ENCODE results near the gene GALNT9. TPM values are rescaled to one million over a fixed set of nuclear protein-coding genes. Genes with fewer than 3 reads are reported as not detected.

Gene GALNT9
- total and polyA plus RNA-seq, 2 donors (not counting 1 experiment from before 2014, with no cell fraction given): 0.71 to 2.4 TPM

GRCh38 chr12:132264086-132265010, 65.0 kb downstream of the GALNT9 start:
- Mint-ChIP-seq H3K27ac (no peak overlapping the region), H3K4me3 (no peak overlapping the region), H3K4me1 (no peaks in the 10 kb centered on the region), H3K9me3 (ENCODE audit: insufficient read depth) (no peaks in the 10 kb centered on the region), H3K27me3 (peaks cover 2% of the 10 kb centered on the region)
- Histone ChIP-seq H3K36me3 (replicated peaks in 1 of 2; ENCODE audit: control extremely low read depth in 1 of 2, control insufficient read depth in 1 of 2, extremely low read depth in 1 of 2, insufficient read depth in 2 of 2, low read length in 1 of 2) (no peaks in the 10 kb centered on the region), H3K9ac (ENCODE audit: low read length) (no peak overlapping the region), H4K20me1 (ENCODE audit: control insufficient read depth, insufficient read depth, low read length, poor library complexity, severe bottlenecking) (no peaks in the 10 kb centered on the region), H3K27me3 (replicated peaks in 1 of 4; ENCODE audit: control extremely low read depth in 1 of 4, control insufficient read depth in 3 of 4, insufficient read depth in 4 of 4, low read length in 3 of 4) (no peaks in the 10 kb centered on the region), H3K4me1 (ENCODE audit: control insufficient read depth in 2 of 2, insufficient read depth in 2 of 2, low read length in 2 of 2) (peaks cover 0 to 21% of the 10 kb centered on the region in 2 donors), H3K4me2 (replicated peaks; ENCODE audit: low read depth, low read length, poor library complexity, severe bottlenecking) (no peak overlapping the region), H2AFZ (ENCODE audit: insufficient read depth, low read depth, low read length, poor library complexity, severe bottlenecking) (no peak overlapping the region), H3K79me2 (ENCODE audit: control insufficient read depth, insufficient read depth, low read length) (no peaks in the 10 kb centered on the region), H3K27ac (ENCODE audit: low read length in 2 of 2) (no peak overlapping the region), H3K9me3 (ENCODE audit: control extremely low read depth in 1 of 3, control insufficient read depth in 2 of 3, insufficient read depth in 1 of 3, low read length in 2 of 3) (peaks cover 0 to 9% (median 0%) of the 10 kb centered on the region in 3 donors), H3K4me3 (ENCODE audit: control extremely low read depth in 1 of 5, extremely low read depth in 1 of 5, insufficient read depth in 1 of 5, low read depth in 2 of 5, low read length in 4 of 5) (no peak overlapping the region)
- CTCF ChIA-PET: no interaction called here
- WGBS (ENCODE audit: insufficient coverage): 87% methylated on average over 49 of the region's 49 CpGs
- intact Hi-C loops (cut with micrococcal nuclease): no loop called here
- ATAC-seq (ENCODE audit: low read depth) (no peak), DNase-seq (no peak)
- POLR2A ChIA-PET: no interaction called here
- TF ChIP-seq EZH2 (IDR thresholded peaks at IDR 0.05; ENCODE audit: borderline replicate concordance, insufficient read depth, low read depth, low read length, poor library complexity, severe bottlenecking): no peak
- TF ChIP-seq, protein P1, sequence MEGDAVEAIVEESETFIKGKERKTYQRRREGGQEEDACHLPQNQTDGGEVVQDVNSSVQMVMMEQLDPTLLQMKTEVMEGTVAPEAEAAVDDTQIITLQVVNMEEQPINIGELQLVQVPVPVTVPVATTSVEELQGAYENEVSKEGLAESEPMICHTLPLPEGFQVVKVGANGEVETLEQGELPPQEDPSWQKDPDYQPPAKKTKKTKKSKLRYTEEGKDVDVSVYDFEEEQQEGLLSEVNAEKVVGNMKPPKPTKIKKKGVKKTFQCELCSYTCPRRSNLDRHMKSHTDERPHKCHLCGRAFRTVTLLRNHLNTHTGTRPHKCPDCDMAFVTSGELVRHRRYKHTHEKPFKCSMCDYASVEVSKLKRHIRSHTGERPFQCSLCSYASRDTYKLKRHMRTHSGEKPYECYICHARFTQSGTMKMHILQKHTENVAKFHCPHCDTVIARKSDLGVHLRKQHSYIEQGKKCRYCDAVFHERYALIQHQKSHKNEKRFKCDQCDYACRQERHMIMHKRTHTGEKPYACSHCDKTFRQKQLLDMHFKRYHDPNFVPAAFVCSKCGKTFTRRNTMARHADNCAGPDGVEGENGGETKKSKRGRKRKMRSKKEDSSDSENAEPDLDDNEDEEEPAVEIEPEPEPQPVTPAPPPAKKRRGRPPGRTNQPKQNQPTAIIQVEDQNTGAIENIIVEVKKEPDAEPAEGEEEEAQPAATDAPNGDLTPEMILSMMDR (IDR thresholded peaks at IDR 0.05): no peak

- H3K4me1 Mint-ChIP-seq: no peaks in the 10 kb centered on the region
- peaks cover 0 to 12% (median 0%) of the 10 kb centered on the region in 3 donors for H3K9me3 ChIP-seq (ENCODE audit: control extremely low read depth in 1 of 3, control insufficient read depth in 2 of 3, insufficient read depth in 1 of 3, low read length in 2 of 3)
- H3K4me3 ChIP-seq (ENCODE audit: control extremely low read depth in 1 of 5, extremely low read depth in 1 of 5, insufficient read depth in 1 of 5, low read depth in 2 of 5, low read length in 4 of 5): no peak overlapping the region
- CTCF ChIA-PET: no interaction called here
- intact Hi-C loops (cut with micrococcal nuclease): no loop called here
- H3K9me3 Mint-ChIP-seq (ENCODE audit: insufficient read depth): no peaks in the 10 kb centered on the region
- DNase-seq (no peak), ATAC-seq (ENCODE audit: low read depth) (no peak)
- no peak overlapping the region for H3K4me2 ChIP-seq (replicated peaks; ENCODE audit: low read depth, low read length, poor library complexity, severe bottlenecking)
- H3K27ac Mint-ChIP-seq: no peak overlapping the region
- no peaks in the 10 kb centered on the region for H4K20me1 ChIP-seq (ENCODE audit: control insufficient read depth, insufficient read depth, low read length, poor library complexity, severe bottlenecking)
- no peak overlapping the region for H3K27ac ChIP-seq (ENCODE audit: low read length in 2 of 2)
- H3K4me1 ChIP-seq (ENCODE audit: control insufficient read depth in 2 of 2, insufficient read depth in 2 of 2, low read length in 2 of 2): peaks cover 0 to 21% of the 10 kb centered on the region in 2 donors
- H3K79me2 ChIP-seq (ENCODE audit: control insufficient read depth, insufficient read depth, low read length): no peaks in the 10 kb centered on the region
- no peaks in the 10 kb centered on the region for H3K36me3 ChIP-seq (replicated peaks in 1 of 2; ENCODE audit: control extremely low read depth in 1 of 2, control insufficient read depth in 1 of 2, extremely low read depth in 1 of 2, insufficient read depth in 2 of 2, low read length in 1 of 2)
- H3K4me3 Mint-ChIP-seq: no peak overlapping the region
- no peak overlapping the region for H2AFZ ChIP-seq (ENCODE audit: insufficient read depth, low read depth, low read length, poor library complexity, severe bottlenecking)
- H3K9ac ChIP-seq (ENCODE audit: low read length): no peak overlapping the region
- POLR2A ChIA-PET: no interaction called here
- peaks cover 2% of the 10 kb centered on the region for H3K27me3 Mint-ChIP-seq
- H3K27me3 ChIP-seq (replicated peaks in 1 of 4; ENCODE audit: control extremely low read depth in 1 of 4, control insufficient read depth in 3 of 4, insufficient read depth in 4 of 4, low read length in 3 of 4): no peaks in the 10 kb centered on the region
- 79% methylated on average over 10 of the region's 19 CpGs for WGBS (ENCODE audit: insufficient coverage)
- TF ChIP-seq, protein P1 (IDR thresholded peaks at IDR 0.05): no peak
- TF ChIP-seq EZH2 (IDR thresholded peaks at IDR 0.05; ENCODE audit: borderline replicate concordance, insufficient read depth, low read depth, low read length, poor library complexity, severe bottlenecking): no peak
These were observed 65.8 kb downstream of the GALNT9 start for GRCh38 chr12:132263451-132264049.

Measured in B cell (primary cell).